ENCODE results near the gene BCAP29. TPM values are rescaled to one million over a fixed set of nuclear protein-coding genes. Genes with fewer than 3 reads are reported as not detected.
A peak's percentile ranks its signal among the peaks of the same experiment; 100 is the strongest.

The BCAP29 gene
- total RNA-seq, 1 donor from 2014 or later: 25.0 TPM

DNA sequence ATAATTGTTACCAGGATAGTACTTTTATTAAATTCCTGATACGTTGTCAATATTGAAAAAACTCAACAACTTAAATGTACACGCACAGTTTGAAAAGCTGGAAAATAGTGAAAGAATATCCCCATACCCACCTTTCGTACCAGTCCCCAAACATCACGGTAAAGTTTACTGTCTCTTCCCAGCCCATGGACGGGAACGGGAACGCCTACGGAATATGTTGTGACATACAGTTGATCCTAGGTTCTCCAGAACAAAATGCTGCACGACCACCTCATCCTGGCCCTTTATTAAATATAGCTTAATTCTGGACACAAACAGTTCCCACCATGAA, 527 bp upstream of the BCAP29 start:
- Histone ChIP-seq H3K4me3 (ENCODE audit: low read depth, low read length) (peak overlapping the region; percentile 74), H3K27me3 (ENCODE audit: control insufficient read depth, insufficient read depth, low read length) (no peaks in the 10 kb centered on the region), H3K36me3 (ENCODE audit: control insufficient read depth, insufficient read depth, low read length) (no peaks in the 10 kb centered on the region)
- DNase-seq (ENCODE audit: low read depth): peak; percentile 27
- TF ChIP-seq, protein P1, sequence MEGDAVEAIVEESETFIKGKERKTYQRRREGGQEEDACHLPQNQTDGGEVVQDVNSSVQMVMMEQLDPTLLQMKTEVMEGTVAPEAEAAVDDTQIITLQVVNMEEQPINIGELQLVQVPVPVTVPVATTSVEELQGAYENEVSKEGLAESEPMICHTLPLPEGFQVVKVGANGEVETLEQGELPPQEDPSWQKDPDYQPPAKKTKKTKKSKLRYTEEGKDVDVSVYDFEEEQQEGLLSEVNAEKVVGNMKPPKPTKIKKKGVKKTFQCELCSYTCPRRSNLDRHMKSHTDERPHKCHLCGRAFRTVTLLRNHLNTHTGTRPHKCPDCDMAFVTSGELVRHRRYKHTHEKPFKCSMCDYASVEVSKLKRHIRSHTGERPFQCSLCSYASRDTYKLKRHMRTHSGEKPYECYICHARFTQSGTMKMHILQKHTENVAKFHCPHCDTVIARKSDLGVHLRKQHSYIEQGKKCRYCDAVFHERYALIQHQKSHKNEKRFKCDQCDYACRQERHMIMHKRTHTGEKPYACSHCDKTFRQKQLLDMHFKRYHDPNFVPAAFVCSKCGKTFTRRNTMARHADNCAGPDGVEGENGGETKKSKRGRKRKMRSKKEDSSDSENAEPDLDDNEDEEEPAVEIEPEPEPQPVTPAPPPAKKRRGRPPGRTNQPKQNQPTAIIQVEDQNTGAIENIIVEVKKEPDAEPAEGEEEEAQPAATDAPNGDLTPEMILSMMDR (IDR thresholded peaks at IDR 0.05; ENCODE audit: insufficient read depth, low read length, severe bottlenecking): no peak
- FAIRE-seq: no peak

DNA sequence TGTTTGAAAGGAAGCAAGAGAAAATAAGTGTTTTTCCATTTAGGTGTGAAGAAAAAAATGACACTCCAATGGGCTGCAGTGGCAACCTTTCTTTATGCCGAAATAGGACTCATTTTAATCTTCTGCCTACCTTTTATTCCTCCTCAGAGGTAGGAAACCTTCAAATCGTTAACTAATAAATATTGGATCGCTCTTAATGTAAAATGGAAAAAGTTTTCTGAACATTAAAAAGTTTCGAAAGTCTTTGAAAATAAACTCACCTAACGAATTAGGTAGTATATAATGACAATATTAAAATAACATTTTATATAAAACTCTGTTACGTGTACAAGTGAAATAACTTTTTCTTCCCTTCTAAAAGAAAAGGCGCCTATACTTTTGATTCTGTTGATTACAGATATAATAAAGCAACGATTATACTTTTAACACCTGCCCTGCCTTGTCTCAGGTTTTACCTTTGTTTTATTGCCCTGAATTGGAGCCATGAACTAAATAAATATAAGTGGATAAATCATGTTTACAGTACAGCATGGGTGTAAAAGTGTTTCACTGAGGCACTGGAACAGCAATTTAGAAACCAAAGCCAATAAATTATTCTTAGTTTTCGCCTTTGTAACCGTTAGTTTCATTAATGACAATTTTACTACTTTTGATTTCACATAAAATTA, 804 bp downstream of the BCAP29 start:
- FAIRE-seq: no peak
- no peak for DNase-seq (ENCODE audit: low read depth)
- TF ChIP-seq, protein P1 (IDR thresholded peaks at IDR 0.05; ENCODE audit: insufficient read depth, low read length, severe bottlenecking): no peak
- Histone ChIP-seq H3K4me3 (ENCODE audit: low read depth, low read length) (peak overlapping the region; percentile 74), H3K27me3 (ENCODE audit: control insufficient read depth, insufficient read depth, low read length) (no peaks in the 10 kb centered on the region), H3K36me3 (ENCODE audit: control insufficient read depth, insufficient read depth, low read length) (peaks cover 2% of the 10 kb centered on the region)

DNA sequence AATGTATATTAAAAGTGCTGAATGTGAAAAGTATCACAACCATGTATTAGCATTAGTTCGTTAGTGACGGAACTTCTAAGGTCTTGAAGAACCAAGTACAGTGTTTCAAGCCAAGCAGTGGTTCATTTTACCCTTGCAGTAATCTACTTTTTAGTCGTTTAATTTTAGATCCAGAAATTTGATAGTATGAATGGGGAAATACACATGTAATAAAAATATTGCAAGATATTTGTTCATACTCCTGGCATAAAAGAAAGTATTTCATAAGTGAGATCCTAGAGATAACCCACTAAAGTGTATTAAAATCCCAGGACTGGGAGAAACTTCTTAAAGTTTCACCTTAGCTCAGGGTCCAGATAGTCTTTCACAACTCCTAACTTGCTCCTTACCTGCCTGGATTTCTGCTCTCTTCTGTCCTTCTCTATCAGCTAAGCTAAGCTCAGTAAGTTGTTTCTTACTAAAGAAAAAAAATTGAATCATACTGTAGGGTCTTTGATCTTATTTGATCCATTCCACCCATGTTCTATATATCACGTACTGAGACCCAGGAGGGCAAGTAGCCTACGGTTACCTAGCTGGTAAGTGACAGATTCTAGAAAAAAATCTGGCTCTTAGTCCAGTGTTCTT, 1.5 kb downstream of the BCAP29 start:
- H3K4me3 ChIP-seq (ENCODE audit: low read depth, low read length): peak overlapping the region; percentile 74
- peaks cover 2% of the 10 kb centered on the region for H3K36me3 ChIP-seq (ENCODE audit: control insufficient read depth, insufficient read depth, low read length)
- FAIRE-seq (no peak), DNase-seq (ENCODE audit: low read depth) (peak; percentile 10)
- H3K27me3 ChIP-seq (ENCODE audit: control insufficient read depth, insufficient read depth, low read length): no peaks in the 10 kb centered on the region
- TF ChIP-seq, protein P1 (IDR thresholded peaks at IDR 0.05; ENCODE audit: insufficient read depth, low read length, severe bottlenecking): no peak

DNA sequence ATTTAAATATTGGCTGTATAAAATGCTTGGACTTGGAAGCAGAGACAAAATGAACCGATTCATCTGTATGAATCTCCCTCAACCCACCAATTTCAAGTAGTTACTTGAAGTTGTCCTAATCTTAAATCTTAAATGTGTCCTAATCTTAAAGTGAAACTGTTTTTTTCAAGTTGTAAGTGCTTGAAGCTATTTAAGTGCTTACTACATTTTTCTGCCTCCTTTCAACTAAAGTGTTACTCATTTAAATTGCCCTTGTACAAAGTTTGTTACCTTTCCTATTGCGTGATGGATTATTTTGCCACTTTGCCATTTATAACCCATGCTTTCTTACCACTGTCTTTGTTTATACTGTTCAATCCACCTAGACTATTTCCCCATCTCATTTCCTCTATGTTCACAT, 2.8 kb downstream of the BCAP29 start:
- no peak for DNase-seq (ENCODE audit: low read depth)

DNA sequence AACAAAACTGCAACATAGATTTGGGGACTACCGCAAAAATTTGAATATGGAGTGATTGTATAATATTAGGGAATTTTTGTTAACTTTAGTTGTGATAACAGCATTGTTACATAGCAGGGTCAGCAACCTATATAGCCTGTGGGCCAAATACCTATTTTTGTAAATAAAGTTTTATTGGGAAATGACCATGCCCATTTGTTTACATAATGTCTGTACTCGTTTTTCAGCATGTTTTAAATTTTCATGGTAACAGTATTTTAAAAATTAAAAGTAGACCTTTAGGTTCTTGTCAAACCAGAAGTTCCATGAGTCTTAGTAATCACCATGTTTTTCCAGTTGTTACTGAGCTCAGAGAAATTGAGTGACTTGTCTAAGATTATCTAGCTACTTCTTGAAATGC, 4.7 kb downstream of the BCAP29 start:
- FAIRE-seq (no peak), DNase-seq (ENCODE audit: low read depth) (no peak)
- TF ChIP-seq, protein P1 (IDR thresholded peaks at IDR 0.05; ENCODE audit: insufficient read depth, low read length, severe bottlenecking): no peak
- H3K36me3 ChIP-seq (ENCODE audit: control insufficient read depth, insufficient read depth, low read length): peaks cover 2% of the 10 kb centered on the region
- no peaks in the 10 kb centered on the region for H3K27me3 ChIP-seq (ENCODE audit: control insufficient read depth, insufficient read depth, low read length)
- H3K4me3 ChIP-seq (ENCODE audit: low read depth, low read length): no peak overlapping the region

More for the DNA sequence above, 2.8 kb downstream of the BCAP29 start:
- Histone ChIP-seq H3K4me3 (ENCODE audit: low read depth, low read length) (no peak overlapping the region), H3K27me3 (ENCODE audit: control insufficient read depth, insufficient read depth, low read length) (no peaks in the 10 kb centered on the region), H3K36me3 (ENCODE audit: control insufficient read depth, insufficient read depth, low read length) (peaks cover 2% of the 10 kb centered on the region)
- TF ChIP-seq, protein P1 (IDR thresholded peaks at IDR 0.05; ENCODE audit: insufficient read depth, low read length, severe bottlenecking): no peak
- no peak for FAIRE-seq
